ENCODE data around the gene SH3BGRL2. TPM values are rescaled to one million over a fixed set of nuclear protein-coding genes. Genes with fewer than 3 reads are reported as not detected.
"Not testable (repeated sequence)": the region's sequence is repeated elsewhere in the genome, so short reads cannot be mapped to it uniquely, and the experiment has no call there.

Gene SH3BGRL2
- total and polyA plus RNA-seq, 12 donors, result 4.1 to 8.6 (median 5.0) TPM

DNA sequence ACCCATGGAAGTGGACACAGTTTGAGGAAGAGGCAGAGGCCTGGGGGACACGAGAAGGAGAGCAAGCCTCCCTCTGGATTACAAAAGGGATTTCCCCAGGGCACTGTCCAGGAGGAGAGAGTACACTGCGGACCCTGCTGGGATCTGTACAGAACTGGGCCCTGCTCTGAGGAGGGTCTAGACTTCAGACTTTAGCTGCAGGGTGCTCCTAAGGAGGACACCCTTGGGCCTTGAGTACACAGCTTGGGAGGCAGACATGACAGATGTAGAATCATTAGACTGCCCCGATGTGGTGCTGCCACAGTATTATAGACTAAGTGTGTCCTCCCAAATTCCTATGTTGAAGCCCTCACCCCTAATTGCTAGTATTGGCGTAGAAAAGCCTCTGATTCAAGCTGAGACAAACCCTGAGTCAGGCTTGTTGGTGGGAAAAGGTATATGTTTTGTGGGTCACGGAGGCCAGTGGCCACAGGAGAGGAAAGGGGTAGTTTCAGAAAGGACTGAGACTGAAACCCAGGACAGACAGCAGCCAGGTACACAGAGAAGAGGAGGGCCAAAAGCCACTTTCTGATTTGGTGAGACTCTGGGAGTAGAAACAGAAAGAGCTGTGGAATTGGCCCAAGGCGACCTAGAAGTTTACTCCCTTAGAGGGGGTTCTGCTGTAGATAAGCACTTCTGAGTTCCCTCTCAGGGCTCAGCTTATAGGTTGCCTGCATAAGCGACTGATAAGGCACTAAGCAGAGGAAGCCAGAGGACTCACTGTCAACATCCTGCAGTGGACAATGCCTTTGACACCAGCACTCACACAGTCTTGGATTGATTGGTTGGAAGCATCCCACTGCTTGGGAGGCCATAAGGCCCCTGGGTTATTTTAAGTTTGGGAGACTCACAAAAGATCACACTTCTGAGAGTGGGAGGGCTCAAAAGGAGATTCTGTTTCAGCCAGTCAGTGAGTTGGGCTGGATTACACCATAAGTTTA, 16.5 kb upstream of the SH3BGRL2 start:
- ATAC-seq (peak in 4 of 8 donors; percentile 25 to 67 (median 34)), DNase-seq (no peak)
- no peaks in the 10 kb centered on the region for H3K36me3 ChIP-seq
- no peak overlapping the region for H3K4me3 ChIP-seq
- WGBS, 2 donors, result 80 to 84% methylated on average over 7 of the region's 7 CpGs
- no peaks in the 10 kb centered on the region for H3K9me3 ChIP-seq
- intact Hi-C loops (cut with DNase I), result no loop called here
- no peak overlapping the region for H3K27ac ChIP-seq
- H3K4me1 ChIP-seq, result peaks cover 0 to 11% (median 0%) of the 10 kb centered on the region in 9 donors
- H3K27me3 ChIP-seq, result no peaks in the 10 kb centered on the region
- TF ChIP-seq, protein P1, sequence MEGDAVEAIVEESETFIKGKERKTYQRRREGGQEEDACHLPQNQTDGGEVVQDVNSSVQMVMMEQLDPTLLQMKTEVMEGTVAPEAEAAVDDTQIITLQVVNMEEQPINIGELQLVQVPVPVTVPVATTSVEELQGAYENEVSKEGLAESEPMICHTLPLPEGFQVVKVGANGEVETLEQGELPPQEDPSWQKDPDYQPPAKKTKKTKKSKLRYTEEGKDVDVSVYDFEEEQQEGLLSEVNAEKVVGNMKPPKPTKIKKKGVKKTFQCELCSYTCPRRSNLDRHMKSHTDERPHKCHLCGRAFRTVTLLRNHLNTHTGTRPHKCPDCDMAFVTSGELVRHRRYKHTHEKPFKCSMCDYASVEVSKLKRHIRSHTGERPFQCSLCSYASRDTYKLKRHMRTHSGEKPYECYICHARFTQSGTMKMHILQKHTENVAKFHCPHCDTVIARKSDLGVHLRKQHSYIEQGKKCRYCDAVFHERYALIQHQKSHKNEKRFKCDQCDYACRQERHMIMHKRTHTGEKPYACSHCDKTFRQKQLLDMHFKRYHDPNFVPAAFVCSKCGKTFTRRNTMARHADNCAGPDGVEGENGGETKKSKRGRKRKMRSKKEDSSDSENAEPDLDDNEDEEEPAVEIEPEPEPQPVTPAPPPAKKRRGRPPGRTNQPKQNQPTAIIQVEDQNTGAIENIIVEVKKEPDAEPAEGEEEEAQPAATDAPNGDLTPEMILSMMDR (IDR thresholded peaks at IDR 0.05), result no peak

DNA sequence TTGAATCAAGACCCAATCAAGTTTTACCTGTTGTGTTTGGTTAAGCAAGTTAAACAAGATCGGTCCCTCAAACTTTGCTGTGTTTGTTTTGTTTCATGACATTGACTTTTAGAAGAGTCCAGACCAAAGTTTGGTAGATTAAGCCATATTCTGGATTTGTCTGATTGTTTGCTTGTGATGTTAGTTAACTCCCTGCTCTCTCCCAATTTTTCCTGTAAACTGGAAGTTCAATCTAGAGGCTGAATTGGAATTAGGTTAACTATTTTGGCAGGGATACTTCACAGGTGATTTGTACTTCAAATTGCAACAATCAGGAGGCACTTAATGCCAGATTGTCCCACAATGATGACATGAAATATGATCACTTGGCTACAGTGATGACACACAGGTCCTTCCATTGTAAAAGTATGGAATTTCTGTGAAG, 13.6 kb upstream of the SH3BGRL2 start:
- no peaks in the 10 kb centered on the region for H3K9me3 ChIP-seq
- no peaks in the 10 kb centered on the region for H3K27me3 ChIP-seq
- DNase-seq (no peak), ATAC-seq (no peak)
- WGBS, 2 donors, result 95 to 96% methylated on average over 1 of the region's 1 CpG
- no peaks in the 10 kb centered on the region for H3K36me3 ChIP-seq
- H3K4me1 ChIP-seq, result peaks cover 0 to 11% (median 0%) of the 10 kb centered on the region in 9 donors
- intact Hi-C loops (cut with DNase I), result no loop called here
- H3K4me3 ChIP-seq, result no peak overlapping the region
- TF ChIP-seq, protein P1 (IDR thresholded peaks at IDR 0.05), result no peak
- no peak overlapping the region for H3K27ac ChIP-seq

DNA sequence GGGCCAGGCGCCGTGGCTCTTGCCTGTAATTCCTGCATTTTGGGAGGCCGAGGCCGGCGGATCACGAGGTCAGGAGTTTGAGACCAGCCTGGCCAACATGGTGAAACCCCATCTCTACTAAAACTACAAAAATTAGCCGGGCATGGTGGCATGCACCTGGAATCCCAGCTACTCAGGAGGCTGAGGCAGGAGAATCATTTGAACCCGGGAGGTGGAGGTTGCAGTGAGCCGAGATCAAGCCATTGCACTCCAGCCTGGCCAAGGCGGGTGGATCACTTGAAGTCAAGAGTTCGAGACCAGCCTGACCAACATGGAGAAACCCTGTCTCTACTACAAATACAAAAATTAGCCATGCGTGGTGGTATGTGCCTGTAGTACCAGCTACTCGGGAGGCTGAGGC, 12.7 kb upstream of the SH3BGRL2 start:
- H3K9me3 ChIP-seq; H3K36me3 ChIP-seq; H3K27ac ChIP-seq; intact Hi-C loops (cut with DNase I); H3K4me3 ChIP-seq; ATAC-seq; DNase-seq; H3K27me3 ChIP-seq: not testable (repeated sequence)
- peaks cover 0 to 11% (median 0%) of the 10 kb centered on the region in 9 donors for H3K4me1 ChIP-seq
- 90 to 96% methylated on average over 13 of the region's 13 CpGs for WGBS, 2 donors

DNA sequence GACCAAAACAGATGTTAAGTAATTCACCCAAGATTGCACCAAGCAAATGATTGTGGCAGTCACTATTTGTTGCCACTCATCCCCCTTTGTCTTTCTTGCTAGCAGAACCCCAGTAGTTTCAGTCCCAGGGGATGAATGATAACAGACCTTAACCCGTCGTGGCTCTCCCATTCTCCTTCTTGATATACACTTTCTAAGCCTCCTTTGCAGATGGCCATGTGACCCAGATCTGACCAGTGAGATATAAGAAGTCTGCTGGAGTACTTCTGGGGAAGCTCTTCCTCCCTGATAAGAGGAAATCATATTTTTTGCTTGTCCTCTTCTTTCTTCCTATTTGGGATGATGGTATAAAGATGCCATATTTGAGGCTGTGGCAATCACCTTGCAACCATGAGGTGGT, 9.6 kb upstream of the SH3BGRL2 start:
- intact Hi-C loops (cut with DNase I), result no loop called here
- Histone ChIP-seq H3K4me1 (no peaks in the 10 kb centered on the region), H3K27me3 (no peaks in the 10 kb centered on the region), H3K4me3 (no peak overlapping the region), H3K9me3 (no peaks in the 10 kb centered on the region), H3K27ac (no peak overlapping the region), H3K36me3 (no peaks in the 10 kb centered on the region)
- DNase-seq (no peak), ATAC-seq (no peak)
- WGBS, 2 donors, result 71 to 74% methylated on average over 2 of the region's 2 CpGs
- TF ChIP-seq, protein P1 (IDR thresholded peaks at IDR 0.05), result no peak

DNA sequence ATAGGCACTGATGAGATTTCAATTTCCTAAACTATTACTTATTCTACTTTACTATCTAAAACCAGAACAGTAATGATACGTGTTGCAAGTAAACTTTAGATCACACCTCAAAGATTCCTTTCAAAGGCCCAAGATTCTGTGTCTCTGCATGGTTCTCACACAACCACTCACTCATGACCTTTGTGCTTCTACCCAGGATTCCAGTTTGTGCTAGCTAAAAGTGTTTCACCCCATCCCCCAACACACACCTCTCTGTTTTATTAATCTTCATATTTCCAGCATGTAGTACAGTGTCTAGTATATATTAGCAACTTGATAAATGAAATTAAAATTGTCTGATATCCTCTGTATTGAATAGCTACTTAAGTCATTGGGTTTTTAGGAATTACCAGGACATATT, 8.8 kb upstream of the SH3BGRL2 start:
- H3K27ac ChIP-seq, result no peak overlapping the region
- no peaks in the 10 kb centered on the region for H3K27me3 ChIP-seq
- ATAC-seq (no peak), DNase-seq (no peak)
- H3K9me3 ChIP-seq, result no peaks in the 10 kb centered on the region
- 87 to 97% methylated on average over 1 of the region's 1 CpG for WGBS, 2 donors
- no peak overlapping the region for H3K4me3 ChIP-seq
- TF ChIP-seq, protein P1 (IDR thresholded peaks at IDR 0.05), result no peak
- H3K36me3 ChIP-seq, result no peaks in the 10 kb centered on the region
- intact Hi-C loops (cut with DNase I), result no loop called here
- H3K4me1 ChIP-seq, result no peaks in the 10 kb centered on the region

Data from heart right ventricle (tissue), 16 donors.